NCI-H2227 (cell line): ENCODE measurements around the gene ZNF485.

Source experiments
- DNase-seq: peaks from one replicate; lab custom pipeline; 2025; ENCODE audit not compliant: unreplicated experiment; lab: John Stamatoyannopoulos, UW

ZNF485 gene

GRCh38 chr10:43667317-43667731, 61.1 kb downstream of the ZNF485 start:
- peak; percentile 12 for DNase-seq
